Testis (tissue), 3 donors: ENCODE results near the gene TOMM40. TPM values are rescaled to one million over a fixed set of nuclear protein-coding genes. Genes with fewer than 3 reads are reported as not detected.
A peak's percentile ranks its signal among the peaks of the same experiment; 100 is the strongest.

Experiments
- DNase-seq: peaks from one replicate; pipeline ENCODE4 v3.0.0-alpha.2; 2019
- H3K27ac ChIP-seq, 2 donors: fragments of 200-600 bp; sonication (generic); one replicate each; pipeline ENCODE4 v1.5.1; 2019
- H3K27me3 ChIP-seq: fragments of 200-600 bp; sonication (generic); one replicate; pipeline ENCODE4 v1.5.1; 2019
- H3K36me3 ChIP-seq: fragments of 200-600 bp; sonication (generic); one replicate; pipeline ENCODE4 v1.5.1; 2017; ENCODE audit warnings: low read depth; ENCODE audit errors: missing control alignments
- H3K4me1 ChIP-seq: fragments of 200-600 bp; sonication (generic); one replicate; pipeline ENCODE4 v1.5.1; 2019
- H3K4me3 ChIP-seq, 2 donors: fragments of 200-600 bp; sonication (generic); one replicate each; pipeline ENCODE4 v1.5.1; 2017 to 2019
- H3K9me3 ChIP-seq: fragments of 200-600 bp; sonication (generic); one replicate; pipeline ENCODE4 v1.5.1; 2017
- POLR2A ChIP-seq: fragments of 450-650 bp; IDR thresholded peaks from one replicate; pipeline ENCODE4 v1.6.1; 2017; ENCODE audit warnings: antibody characterized with exemption, mild to moderate bottlenecking, moderate library complexity
- WGBS, 2 donors: methylation state at CpG; one replicate each; pipeline ENCODE4 v1.1.5; 2018; 5-methylcytosine and 5-hydroxymethylcytosine counted together
- intact Hi-C: fragments of 100-400 bp; cut with DNase I; formaldehyde crosslinking; loops from one replicate; pipeline ENCODE4 v1.15.1; 2023; ENCODE audit warnings: low total_unique reads
- polyA plus RNA-seq: library from polyadenylated mRNA; stranded (reverse); fragments of 350-450 nt; fragmentation: Illumina TruSeq; extraction: RNeasy Lipid Tissue Mini Kit (QIAGEN cat#74804); gene quantifications from one replicate; pipeline ENCODE4 v1.2.3, GENCODE V29; 2014; ENCODE audit warnings: low read depth, low replicate concordance; ENCODE audit not compliant: insufficient read depth
- total RNA-seq, 2 donors: library from RNA; depleted of rRNA; stranded (reverse); fragments of >200 nt; gene quantifications; one replicate each; pipeline ENCODE4 v1.2.3, GENCODE V29; 2016
- TF ChIP-seq, protein P1 (sequence below), 3 experiments: fragments of 450-650 bp in 2 of 3; fragments of 200-600 bp in 1 of 3; sonication (generic) in 1 of 3; IDR thresholded peaks; one replicate each; pipeline ENCODE4 v1.5.1; 2016 to 2019; ENCODE audit warnings: antibody characterized with exemption in 3 of 3, mild to moderate bottlenecking in 2 of 3, moderate library complexity in 1 of 3

The TOMM40 gene
- total and polyA plus RNA-seq, 3 donors from 2014 or later, result 43.1 to 67.3 (median 54.7) TPM

- H3K9me3 ChIP-seq, result no peaks in the 10 kb centered on the region
- WGBS, 2 donors, result 11 to 16% methylated on average over 20 to 24 of the region's 24 CpGs
- H3K27ac ChIP-seq, result peak overlapping the region in 1 of 2 donors; percentile 41
- peak; percentile 86 for DNase-seq
- no peaks in the 10 kb centered on the region for H3K36me3 ChIP-seq
- H3K4me3 ChIP-seq, result no peak overlapping the region
- H3K4me1 ChIP-seq, result peaks cover 22% of the 10 kb centered on the region
- TF ChIP-seq, protein P1, sequence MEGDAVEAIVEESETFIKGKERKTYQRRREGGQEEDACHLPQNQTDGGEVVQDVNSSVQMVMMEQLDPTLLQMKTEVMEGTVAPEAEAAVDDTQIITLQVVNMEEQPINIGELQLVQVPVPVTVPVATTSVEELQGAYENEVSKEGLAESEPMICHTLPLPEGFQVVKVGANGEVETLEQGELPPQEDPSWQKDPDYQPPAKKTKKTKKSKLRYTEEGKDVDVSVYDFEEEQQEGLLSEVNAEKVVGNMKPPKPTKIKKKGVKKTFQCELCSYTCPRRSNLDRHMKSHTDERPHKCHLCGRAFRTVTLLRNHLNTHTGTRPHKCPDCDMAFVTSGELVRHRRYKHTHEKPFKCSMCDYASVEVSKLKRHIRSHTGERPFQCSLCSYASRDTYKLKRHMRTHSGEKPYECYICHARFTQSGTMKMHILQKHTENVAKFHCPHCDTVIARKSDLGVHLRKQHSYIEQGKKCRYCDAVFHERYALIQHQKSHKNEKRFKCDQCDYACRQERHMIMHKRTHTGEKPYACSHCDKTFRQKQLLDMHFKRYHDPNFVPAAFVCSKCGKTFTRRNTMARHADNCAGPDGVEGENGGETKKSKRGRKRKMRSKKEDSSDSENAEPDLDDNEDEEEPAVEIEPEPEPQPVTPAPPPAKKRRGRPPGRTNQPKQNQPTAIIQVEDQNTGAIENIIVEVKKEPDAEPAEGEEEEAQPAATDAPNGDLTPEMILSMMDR (IDR thresholded peaks at IDR 0.05), result peak; percentile 98 to 99 (median 99)
- TF ChIP-seq POLR2A, result no peak
- intact Hi-C loops, result loop anchor here (5.0 kb wide), 1 partner anchor 48 kb away; no protein-coding TSS in a partner anchor
- H3K27me3 ChIP-seq, result no peaks in the 10 kb centered on the region
Measured at GRCh38 chr19:44903602-44904425, 12.8 kb downstream of the TOMM40 start.

DNA sequence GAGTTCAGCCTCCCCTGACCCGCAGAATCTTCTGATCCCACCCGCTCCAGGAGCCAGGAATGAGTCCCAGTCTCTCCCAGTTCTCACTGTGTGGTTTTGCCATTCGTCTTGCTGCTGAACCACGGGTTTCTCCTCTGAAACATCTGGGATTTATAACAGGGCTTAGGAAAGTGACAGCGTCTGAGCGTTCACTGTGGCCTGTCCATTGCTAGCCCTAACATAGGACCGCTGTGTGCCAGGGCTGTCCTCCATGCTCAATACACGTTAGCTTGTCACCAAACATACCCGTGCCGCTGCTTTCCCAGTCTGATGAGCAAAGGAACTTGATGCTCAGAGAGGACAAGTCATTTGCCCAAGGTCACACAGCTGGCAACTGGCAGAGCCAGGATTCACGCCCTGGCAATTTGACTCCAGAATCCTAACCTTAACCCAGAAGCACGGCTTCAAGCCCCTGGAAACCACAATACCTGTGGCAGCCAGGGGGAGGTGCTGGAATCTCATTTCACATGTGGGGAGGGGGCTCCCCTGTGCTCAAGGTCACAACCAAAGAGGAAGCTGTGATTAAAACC is 13.5 kb downstream of the TOMM40 start:
- H3K4me3 ChIP-seq, result no peak overlapping the region

DNA sequence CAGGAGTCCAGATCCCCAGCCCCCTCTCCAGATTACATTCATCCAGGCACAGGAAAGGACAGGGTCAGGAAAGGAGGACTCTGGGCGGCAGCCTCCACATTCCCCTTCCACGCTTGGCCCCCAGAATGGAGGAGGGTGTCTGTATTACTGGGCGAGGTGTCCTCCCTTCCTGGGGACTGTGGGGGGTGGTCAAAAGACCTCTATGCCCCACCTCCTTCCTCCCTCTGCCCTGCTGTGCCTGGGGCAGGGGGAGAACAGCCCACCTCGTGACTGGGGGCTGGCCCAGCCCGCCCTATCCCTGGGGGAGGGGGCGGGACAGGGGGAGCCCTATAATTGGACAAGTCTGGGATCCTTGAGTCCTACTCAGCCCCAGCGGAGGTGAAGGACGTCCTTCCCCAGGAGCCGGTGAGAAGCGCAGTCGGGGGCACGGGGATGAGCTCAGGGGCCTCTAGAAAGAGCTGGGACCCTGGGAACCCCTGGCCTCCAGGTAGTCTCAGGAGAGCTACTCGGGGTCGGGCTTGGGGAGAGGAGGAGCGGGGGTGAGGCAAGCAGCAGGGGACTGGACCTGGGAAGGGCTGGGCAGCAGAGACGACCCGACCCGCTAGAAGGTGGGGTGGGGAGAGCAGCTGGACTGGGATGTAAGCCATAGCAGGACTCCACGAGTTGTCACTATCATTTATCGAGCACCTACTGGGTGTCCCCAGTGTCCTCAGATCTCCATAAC is 14.5 kb downstream of the TOMM40 start, which contains the start of gene APOE:
Gene APOE, plus strand, starts transcription at position 360 of the 724 bp plus-strand sequence. CDS start 829 bp downstream, outside the sequence.
- Histone ChIP-seq H3K4me3 (peak within 1 kb of the TSS; percentile 46 to 62), H3K36me3 (no peaks in the 10 kb centered on the region), H3K9me3 (no peaks in the 10 kb centered on the region), H3K4me1 (peaks cover 30% of the 10 kb centered on the region), H3K27me3 (no peaks in the 10 kb centered on the region), H3K27ac (peak within 1 kb of the TSS; percentile 76 to 81)
- TF ChIP-seq POLR2A, result no peak
- TF ChIP-seq, protein P1 (IDR thresholded peaks at IDR 0.05), result no peak
- peak; percentile 50 for DNase-seq
- intact Hi-C loops, result no loop called here
- WGBS, 2 donors, result 0 to 1% methylated on average over 12 to 20 of the region's 20 CpGs

More for the DNA sequence above, 13.5 kb downstream of the TOMM40 start:
- Histone ChIP-seq H3K9me3 (no peaks in the 10 kb centered on the region), H3K27me3 (no peaks in the 10 kb centered on the region), H3K4me1 (peaks cover 22% of the 10 kb centered on the region), H3K27ac (peak overlapping the region in 1 of 2 donors; percentile 41), H3K36me3 (no peaks in the 10 kb centered on the region)
- intact Hi-C loops, result loop anchor here (5.0 kb wide), 1 partner anchor 48 kb away; no protein-coding TSS in a partner anchor
- no peak for DNase-seq
- WGBS, 2 donors, result 47 to 48% methylated on average over 12 of the region's 12 CpGs
- TF ChIP-seq POLR2A, result no peak
- TF ChIP-seq, protein P1 (IDR thresholded peaks at IDR 0.05), result no peak

DNA sequence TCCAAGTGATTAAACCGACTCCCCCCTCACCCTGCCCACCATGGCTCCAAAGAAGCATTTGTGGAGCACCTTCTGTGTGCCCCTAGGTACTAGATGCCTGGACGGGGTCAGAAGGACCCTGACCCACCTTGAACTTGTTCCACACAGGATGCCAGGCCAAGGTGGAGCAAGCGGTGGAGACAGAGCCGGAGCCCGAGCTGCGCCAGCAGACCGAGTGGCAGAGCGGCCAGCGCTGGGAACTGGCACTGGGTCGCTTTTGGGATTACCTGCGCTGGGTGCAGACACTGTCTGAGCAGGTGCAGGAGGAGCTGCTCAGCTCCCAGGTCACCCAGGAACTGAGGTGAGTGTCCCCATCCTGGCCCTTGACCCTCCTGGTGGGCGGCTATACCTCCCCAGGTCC is 16.6 kb downstream of the TOMM40 start:
- TF ChIP-seq POLR2A, result no peak
- TF ChIP-seq, protein P1 (IDR thresholded peaks at IDR 0.05), result no peak
- no peak overlapping the region for H3K4me3 ChIP-seq
- no peaks in the 10 kb centered on the region for H3K36me3 ChIP-seq
- H3K4me1 ChIP-seq, result peaks cover 46% of the 10 kb centered on the region
- H3K27ac ChIP-seq, result no peak overlapping the region
- no peak for DNase-seq
- no peaks in the 10 kb centered on the region for H3K9me3 ChIP-seq
- H3K27me3 ChIP-seq, result no peaks in the 10 kb centered on the region
- 75 to 90% methylated on average over 9 to 12 of the region's 12 CpGs for WGBS, 2 donors
- intact Hi-C loops, result no loop called here
